HG03196 (cell line): ENCODE measurements around the gene DLGAP1.
"Not testable (repeated sequence)": the region's sequence is repeated elsewhere in the genome, so short reads cannot be mapped to it uniquely, and the experiment has no call there.

Experiments used
- ATAC-seq: cut with Tn5 transposase; IDR thresholded peaks from one replicate; pipeline ENCODE4 v1.9.1; 2021; ENCODE audit not compliant: unreplicated experiment

DLGAP1 gene

DNA sequence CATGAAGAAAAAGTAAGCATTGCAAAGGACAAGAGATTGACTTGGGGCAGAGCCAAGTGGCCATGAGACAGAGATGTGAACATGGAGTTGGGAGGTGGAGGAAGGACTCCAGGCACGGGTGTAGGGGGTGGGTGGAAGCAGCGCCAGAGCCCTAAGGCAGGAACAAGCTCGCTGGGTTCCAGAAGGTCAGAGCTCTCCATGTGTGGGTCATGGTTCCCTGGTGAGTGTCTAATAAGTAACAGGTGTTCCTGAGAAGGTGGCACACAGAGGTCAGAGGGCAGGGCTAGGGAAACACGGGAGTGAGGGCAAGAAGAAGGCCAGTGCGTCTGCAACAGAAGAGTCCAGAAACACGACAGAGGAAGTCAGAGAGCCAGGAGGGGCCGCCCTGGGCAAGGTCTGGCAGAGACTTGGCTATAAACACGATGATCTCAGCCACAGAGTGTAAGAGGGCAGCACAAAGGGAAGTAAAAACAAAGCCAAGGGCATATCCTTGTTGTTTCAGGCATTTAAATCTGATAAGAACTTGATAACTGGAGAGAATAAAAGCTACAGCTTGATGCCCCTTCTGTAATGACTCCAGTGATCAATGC is 744.3 kb downstream of the DLGAP1 start:
- ATAC-seq = no peak

DNA sequence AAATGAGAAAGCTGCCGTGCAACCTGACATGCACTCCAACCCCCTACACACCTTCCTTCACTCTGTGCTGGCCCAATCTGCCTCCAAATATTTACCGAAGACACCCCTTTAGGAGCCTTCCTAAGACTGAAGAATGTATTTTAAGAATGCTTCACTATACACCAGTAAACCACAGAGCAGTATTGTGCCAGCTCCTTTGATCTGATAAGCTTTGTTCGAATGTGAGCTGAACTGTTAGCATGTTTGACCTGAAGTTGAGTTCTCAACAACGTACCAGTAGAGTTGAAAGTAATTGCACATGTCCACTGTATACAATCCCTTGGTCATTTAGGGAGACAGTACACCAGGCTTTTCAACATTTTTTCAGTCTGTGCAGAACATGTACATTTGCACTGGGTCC is 745.9 kb downstream of the DLGAP1 start:
- no peak for ATAC-seq

DNA sequence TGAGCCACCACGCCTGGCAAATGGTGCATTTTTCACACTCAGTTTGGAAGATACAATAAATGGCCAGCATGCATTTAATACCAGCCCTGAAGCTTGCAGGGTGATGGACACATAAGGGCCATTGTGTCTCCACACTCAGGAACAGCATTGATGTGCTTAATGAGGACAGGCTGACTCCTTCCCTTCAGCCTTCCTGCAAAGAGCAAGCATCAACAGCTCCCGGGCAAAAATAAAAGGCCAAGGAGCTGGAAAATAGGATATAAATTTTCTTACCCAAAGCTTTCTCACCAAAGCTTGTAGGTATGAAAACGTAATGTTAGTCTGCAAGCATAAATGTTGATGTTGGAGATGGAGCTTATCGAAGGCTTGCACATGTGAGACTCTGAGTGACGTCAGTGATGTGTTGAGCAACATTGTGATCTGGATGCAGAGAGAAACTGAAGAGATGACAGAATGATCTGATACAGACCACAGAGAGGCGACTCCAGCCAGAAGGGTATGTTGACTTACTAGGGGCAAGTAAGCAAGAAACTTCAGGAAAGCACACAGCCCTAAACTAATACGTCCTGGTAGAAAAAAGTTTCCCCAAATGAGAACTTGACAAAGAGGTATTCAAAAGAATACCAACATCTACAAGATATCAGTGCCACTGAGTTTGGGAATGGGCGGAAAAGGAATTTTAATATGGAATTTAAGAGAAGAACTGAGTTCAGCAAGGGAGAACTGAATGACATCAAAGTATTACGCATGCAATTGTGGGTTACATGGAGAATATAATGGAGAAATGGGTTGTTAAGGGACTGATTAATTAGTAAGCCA is 748.6 kb downstream of the DLGAP1 start:
- no peak for ATAC-seq

DNA sequence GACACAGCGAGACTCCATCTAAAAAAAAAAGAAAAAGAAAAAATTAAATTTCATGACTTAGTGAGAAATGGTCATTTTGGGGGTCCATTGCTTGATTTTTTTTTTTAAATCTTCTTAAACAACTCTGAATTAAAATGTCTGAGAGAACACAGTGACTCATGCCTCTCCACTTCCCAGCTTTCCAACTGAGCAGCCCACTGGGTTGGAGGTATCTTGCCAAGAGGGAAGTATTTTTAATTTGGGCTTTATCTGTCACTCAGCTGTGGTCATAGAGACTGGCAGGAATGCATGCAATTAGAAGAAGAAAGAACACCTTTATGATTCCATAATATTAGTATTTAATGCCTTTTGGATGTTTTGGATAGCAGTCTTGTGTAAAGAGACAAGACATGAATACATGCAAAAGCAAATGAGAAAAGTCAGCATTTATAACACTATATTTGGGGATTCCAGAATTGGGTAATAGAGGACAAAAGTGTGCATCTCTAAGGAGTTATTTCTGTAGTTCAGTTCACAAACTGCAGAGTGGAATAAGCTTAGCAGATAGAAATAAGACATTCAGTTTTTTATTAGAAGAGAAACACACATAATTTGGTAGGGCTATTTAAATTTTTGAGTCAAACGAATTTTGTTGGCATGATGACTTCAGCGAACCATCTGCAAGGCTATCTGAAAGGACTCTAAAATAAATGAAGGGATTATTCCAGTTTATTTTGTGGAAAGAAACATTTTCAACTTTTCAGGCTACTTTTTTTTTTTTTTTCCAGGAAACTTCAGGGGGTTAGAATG is 750.4 kb downstream of the DLGAP1 start:
- ATAC-seq = no peak

DNA sequence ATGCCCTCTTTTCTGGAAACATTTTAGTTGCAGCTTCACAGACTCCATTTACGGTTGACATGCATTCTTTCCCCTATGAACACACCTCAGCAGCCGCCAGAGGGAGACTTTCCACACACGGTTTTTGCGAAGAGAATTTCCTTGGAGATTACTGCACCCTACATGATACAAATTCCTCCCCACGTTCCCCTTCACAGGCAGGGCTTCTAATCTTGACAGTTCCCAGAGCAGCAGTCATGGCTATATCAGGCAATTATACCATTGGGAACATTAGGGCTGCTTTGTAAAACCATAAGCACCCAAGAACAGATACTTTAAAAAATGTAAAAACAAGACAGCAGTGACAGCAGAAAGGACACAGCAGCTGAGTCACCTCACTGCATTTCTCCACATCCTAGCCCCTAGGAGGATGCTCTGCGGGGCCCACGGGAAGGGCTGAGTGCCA is 751.4 kb downstream of the DLGAP1 start:
- no peak for ATAC-seq

DNA sequence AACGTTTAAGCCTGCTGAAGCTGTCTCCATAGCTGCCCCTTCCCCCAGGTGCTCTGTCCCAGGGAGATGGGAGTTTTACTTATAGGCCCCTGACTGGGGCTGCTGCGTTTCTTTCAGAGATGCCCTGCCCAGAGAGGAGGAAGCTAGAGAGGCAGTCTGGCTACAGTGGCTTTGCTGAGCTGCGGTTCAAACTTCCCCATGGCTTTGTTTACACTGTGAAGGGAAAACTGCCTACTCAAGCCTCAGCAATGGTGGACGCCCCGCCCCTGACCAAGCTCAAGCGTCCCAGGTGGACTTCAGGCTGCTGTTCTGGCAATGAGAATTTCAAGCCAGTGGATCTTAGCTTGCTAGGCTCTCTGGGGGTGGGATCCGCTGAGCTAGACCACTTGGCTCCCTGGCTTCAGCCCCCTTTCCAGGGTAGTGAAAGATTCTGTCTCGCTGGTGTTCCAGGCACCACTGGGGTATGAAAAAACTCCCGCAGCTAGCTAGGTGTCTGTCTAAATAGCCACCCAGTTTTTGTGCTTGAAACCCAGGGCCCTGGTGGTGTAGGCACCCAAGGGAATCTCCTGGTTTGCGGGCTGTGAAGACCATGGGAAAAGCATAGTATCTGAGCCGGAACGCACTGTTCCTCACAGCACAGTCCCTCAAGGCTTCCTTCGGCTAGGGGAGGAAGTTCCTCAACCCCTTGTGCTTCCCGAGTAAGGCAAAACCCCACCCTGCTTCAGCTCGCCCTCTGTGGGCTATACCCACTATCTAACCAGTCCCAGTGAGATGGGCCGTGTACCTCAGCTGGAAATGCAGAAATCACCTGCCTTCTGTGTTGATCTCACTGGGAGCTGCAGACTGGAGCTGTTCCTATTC is 755.2 kb downstream of the DLGAP1 start:
- ATAC-seq = not testable (repeated sequence)

DNA sequence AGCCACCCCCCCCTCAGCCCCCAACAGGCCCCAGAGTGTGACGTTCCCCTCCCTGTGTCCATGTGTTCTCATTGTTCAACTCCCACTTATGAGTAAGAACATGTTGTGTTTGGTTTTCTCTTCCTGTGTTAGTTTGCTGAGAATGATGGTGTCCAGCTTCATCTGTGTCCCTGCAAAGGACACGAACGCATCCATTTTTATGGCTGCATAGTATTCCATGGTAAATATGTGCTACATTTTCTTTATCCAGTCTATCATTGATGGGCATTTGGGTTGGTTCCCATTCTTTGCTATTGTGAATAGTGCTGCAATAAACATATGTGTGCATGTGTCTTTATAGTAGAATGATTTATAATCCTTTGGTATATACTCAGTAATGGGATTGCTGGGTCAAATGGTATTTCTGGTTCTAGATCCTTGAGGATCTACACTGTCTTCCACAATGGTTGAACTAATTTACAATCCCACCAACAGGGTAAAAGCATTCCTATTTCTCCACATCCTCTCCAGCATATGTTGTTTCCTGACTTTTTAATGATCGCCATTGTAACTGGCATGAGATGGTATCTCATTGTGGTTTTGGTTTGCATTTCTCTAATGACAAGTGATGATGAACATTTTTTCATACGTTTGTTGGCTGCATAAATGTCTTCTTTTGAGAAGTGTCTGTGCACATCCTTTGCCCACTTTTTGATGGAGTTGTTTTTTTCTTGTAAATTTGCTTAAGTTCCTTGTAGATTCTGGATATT is 760.9 kb downstream of the DLGAP1 start:
- not testable (repeated sequence) for ATAC-seq

DNA sequence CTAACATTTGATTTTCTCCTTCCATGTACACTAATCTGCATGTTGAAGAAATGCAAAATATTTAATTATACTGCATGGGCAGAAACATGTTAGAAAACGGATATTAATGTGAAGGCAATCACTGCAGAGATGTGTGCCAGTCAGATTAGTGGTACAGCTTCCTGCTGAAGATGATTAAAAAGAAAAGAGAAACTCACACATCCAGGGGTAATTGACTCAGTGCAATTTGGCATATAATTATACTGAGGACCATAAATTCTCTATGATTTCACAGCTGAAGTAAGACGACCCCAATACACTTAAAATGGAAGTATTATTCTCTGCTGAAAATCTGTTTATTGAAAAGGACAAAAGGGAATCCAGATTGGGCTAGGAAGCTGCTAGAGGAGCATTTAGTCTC is 761.7 kb downstream of the DLGAP1 start:
- no peak for ATAC-seq

DNA sequence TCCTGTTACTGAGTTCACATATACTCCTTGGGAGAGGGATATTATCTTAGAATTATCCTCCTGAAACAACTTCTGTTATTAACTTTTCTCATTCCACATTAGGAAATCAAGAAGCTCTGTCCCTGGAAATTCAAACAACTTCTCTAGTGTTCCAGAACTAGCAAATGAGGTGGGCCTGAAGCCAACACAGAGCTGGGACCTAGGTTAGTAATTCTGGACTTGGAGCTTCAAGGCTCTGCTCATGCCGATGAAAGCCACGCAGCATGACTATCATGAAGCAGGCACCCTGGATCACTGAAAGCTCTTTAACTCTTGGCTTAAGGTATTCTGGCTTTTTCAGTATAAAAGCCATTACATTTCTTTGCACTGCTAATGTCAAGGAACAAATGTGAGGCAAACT is 762.4 kb downstream of the DLGAP1 start:
- no peak for ATAC-seq

DNA sequence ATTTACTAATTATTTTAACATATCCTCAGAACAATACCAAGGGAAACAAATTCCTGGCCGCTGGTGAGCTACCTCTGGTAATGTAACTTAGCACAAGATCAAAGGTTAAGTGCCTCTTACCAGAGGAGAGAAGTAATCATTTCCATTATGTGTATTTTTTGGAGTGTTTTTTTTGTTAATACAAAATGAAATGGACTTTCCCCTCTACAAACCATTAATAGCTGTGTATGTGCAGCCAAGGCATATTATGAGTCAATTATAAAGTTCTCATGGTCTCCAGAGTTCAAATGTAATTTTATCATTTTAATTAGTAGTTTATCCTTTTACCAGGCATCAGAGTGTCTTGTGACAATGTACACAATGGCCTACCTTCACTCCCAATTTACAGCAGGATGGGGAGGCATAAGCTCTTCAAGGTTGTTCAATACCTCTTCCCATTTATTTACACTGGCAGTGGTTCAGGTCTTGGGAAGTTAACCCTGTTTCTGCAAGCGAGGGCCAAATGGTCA is 762.9 kb downstream of the DLGAP1 start:
- no peak for ATAC-seq

DNA sequence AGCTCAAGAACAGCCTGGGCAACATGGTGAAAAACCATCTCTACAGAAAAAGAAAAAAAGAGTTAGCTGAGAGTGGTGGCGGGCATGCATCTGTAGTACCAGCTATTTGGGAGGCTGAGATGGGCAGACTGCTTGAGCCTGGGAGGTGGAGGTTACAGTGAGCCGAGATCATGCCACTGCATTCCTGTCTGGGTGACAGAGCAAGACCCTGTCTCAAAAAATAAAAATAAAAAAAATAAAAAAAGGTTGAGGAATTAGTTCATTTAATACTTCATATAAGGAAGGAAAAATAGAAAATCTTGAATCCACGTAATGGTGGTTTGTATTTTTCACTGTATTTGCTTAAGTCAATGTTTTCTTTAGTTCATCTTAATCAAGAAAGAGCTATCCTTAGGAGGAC is 763.4 kb downstream of the DLGAP1 start:
- ATAC-seq = no peak

DNA sequence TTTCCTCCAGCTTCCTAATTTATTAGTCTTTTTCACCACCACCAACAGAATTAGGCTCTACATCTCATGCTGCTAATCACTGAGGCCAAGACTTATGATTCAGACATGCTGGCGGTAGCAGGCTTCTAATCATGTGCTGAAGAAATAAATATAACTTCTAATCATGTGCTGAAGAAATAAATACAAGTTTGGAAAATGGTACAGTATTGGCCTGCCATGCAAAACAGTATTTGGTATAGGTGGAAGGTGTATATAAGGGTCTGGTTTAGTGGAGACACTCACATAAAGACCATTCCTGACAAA is 764.4 kb downstream of the DLGAP1 start:
- no peak for ATAC-seq

DNA sequence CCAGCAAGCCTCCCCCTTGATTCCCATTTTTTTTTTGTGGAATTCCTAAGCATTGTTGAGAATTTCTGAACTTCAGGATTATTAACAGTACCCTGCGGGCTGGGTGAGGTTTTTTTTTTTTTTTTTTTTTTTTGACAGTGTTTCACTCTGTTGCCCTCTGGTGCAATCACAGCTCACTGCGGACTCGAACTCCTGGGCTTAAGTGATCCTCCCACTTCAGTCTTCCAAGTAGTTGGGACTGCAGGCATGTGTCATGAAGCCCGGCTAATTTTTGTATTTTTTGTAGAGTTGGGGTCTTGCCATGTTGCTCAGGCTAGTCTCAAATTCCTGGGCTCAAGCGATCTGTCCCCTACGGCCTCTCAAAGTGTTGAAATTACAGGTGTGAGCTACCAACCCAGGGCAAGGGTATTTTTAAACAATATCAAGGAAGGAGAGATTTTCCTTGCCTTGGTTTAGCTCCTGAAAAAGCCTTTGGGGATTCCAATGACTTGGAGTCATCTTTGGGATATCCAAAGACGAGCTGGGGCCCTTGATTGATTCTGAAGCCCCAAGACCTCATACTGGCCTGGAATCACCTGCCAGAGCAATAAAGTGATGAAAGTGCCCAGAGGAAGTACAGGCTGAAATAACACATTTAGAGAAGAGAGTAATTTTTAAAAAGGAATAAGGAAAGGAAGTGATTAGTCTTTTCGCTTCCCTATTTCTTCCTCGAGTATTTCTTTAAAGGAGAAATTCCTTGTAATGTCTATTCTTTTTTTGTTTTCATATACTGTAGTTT is 764.9 kb downstream of the DLGAP1 start:
- no peak for ATAC-seq

DNA sequence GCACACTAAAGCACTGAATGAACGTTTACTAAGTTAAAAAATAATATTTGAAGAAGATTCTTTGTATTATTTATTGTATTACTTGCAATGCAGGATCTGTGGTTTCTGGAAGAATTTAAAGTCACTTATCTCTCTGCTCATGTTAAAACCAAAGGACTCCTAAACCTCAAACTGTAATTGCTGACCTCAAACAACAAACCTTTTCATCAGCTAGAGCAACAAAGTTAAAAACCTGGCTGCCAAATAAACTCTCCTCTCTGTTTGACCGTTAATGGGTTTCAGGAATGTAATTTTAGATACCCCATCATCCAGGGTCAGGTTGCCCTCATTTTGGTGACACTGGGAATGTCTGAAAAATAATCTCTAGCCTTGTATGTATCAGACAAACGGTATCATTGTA is 766.0 kb downstream of the DLGAP1 start:
- no peak for ATAC-seq

DNA sequence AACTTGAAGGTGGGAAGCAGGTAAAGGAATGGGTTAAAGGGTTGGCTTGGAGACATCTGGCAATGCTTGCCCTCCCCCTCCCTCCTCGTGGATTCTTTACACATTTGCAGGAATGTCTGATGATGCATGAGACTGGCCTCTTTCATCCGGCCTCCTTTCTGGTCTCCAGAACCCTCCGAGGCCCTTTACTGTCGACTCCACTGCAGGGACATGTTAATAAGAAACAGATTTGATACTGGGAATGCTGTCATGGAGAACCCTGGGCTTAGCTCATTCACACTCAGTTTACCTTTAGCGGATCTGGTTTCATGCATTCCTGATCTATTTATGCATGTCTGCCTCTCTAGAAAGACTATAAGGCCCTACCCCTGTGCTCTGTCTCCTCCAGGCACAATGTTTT is 766.4 kb downstream of the DLGAP1 start:
- no peak for ATAC-seq

DNA sequence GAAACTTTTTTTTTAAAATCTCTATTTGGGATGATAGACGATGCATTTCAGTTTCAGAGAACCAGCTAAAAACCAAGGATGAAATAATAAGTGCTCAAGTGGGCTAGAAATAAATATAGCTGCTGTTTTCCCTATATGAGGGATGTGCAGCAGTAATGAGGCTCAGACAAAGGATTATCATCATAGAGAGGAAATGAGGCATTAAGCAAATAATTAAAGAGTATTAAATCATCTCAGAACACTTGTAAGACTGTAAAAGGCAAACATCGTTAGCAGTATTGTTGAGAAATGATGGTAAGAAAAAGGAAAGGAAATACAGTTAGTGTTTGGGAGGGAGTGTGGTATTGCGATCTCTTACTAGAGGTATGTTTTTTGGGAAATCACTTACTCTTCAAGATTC is 771.6 kb downstream of the DLGAP1 start:
- ATAC-seq = no peak

DNA sequence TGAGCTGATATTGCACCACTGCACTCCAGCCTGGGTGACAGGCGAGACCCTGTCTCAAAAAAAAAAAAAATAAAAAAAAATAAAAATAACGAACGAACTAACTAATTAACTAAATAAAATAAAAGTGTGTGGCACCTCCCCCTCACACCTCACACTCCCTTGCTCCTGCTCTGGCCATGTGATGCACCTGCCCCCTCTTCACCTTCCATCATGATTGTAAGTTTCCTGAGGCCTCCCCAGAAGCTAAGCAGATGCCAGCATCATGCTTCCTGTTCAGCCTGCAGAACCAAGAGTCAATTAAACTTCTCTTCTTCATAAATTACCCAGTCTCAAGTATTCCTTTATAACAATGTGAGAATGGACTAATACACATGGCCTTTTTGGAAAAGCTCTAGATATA is 773.0 kb downstream of the DLGAP1 start:
- ATAC-seq = no peak

DNA sequence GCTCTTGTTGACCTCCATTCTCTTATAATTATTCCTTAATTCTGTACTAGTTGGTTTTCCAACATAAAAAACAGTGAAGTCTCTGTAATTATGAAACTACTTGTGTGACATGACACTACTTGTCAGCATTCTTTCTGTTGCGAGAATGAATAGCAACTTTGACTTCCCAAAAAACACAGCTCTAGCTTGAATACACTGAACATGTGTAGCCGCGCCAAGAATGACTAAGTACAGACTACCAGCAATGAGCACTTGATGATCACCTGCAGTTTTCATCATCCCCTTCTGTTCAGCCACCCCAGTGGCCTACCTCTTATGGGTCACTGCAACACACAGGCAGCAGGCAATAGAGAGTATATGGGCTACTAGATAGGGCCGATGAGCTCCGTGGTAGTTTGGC is 775.9 kb downstream of the DLGAP1 start:
- ATAC-seq = no peak

DNA sequence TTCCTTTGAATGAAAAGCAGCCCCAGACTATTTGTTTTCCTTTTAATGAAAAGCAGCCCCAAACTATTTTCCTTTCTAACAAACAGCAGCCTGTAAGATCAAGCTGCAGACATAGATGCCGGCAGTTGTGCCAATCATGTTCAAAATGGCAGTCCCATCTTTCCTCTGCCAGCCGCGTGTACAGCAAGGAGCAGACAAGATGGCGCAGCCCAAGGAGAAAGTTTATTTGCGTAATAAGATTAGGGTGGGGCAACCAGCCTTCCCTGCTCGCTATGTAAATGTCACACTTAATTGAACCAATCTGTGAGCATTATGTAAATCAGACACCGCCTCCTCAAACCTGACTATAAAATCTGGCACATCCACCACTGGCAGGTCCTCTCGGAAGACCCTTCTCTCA is 779.1 kb downstream of the DLGAP1 start:
- no peak for ATAC-seq

DNA sequence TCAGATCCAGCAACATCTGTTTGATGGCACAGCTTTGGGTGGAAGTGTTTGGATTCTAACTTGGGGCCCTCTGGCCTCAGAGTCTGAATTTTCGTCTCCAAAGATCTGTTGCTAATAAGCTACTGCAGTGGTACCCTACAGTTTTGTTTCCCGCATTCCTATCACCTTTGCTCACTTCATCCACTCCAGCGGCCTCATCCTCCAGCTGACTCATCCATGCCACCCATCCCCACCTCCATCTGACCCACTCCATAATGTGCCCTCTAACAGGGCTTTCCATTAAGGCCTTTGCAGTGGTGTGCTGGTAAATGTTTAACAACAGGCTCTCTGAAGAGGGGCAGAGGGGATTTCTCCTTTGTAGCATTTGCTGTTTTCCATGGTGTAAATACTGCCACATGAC is 779.7 kb downstream of the DLGAP1 start:
- ATAC-seq = no peak
